Central memory CD8-positive, alpha-beta T cell (primary cell): ENCODE measurements around the gene OR2AE1.
"Not testable (repeated sequence)": the region's sequence is repeated elsewhere in the genome, so short reads cannot be mapped to it uniquely, and the experiment has no call there.

ENCODE experiments used
- ATAC-seq: fragments of 150-1000 bp; cut with Tn5 transposase; replicated peaks from 2 replicates; pipeline ENCODE4 v1.10.0; 2022; ENCODE audit warnings: mild to moderate bottlenecking, moderate FRiP score, moderate number of reproducible peaks; ENCODE audit not compliant: poor library complexity, severe bottlenecking; ENCODE audit errors: extremely low read depth
- DNase-seq, 2 donors: peaks; one replicate each; pipeline ENCODE4 v3.0.0; 2021; ENCODE audit warnings: low spot score in 2 of 2
- H3K27ac Mint-ChIP-seq: one replicate; pipeline ENCODE4 v1.8.0; 2022; ENCODE audit warnings: low read depth, mild to moderate bottlenecking, moderate library complexity, mixed read lengths
- H3K27me3 Mint-ChIP-seq: one replicate; pipeline ENCODE4 v1.8.0; 2022; ENCODE audit warnings: mixed read lengths
- H3K36me3 Mint-ChIP-seq: one replicate; pipeline ENCODE4 v1.8.0; 2022; ENCODE audit warnings: mild to moderate bottlenecking, moderate library complexity, mixed read lengths; ENCODE audit not compliant: insufficient read depth
- H3K4me1 Mint-ChIP-seq: one replicate; pipeline ENCODE4 v1.8.0; 2022; ENCODE audit warnings: mixed read lengths
- H3K4me3 Mint-ChIP-seq: one replicate; pipeline ENCODE4 v1.8.0; 2022; ENCODE audit warnings: mild to moderate bottlenecking, moderate library complexity, mixed read lengths
- H3K9me3 Mint-ChIP-seq: one replicate; pipeline ENCODE4 v1.8.0; 2022; ENCODE audit warnings: mixed read lengths

The OR2AE1 gene

DNA sequence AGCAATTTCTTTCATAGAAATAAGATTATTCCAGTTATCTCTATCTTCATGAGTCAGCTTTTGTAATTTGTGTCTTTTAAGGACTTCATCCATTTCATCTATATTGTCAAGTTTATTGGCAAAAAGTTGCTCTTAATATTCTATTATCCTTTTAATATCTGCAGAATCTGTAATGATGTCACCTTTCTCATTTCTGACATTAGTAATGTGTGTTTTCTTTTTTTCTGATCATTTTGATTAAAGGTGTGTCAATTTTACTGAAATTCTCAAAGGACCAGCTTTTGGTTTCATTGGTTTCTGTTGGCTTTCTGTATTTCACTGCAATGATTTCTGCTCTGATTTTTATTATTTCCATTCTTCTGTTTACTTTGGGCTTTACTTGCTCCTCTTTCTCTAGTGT, 17.9 kb upstream of the OR2AE1 start:
- Mint-ChIP-seq H3K4me1 (peaks cover 16% of the 10 kb centered on the region), H3K36me3 (peaks cover 7% of the 10 kb centered on the region), H3K9me3 (no peaks in the 10 kb centered on the region), H3K27ac (no peak overlapping the region), H3K27me3 (no peaks in the 10 kb centered on the region), H3K4me3 (no peak overlapping the region)
- no peak for DNase-seq
- ATAC-seq: no peak

DNA sequence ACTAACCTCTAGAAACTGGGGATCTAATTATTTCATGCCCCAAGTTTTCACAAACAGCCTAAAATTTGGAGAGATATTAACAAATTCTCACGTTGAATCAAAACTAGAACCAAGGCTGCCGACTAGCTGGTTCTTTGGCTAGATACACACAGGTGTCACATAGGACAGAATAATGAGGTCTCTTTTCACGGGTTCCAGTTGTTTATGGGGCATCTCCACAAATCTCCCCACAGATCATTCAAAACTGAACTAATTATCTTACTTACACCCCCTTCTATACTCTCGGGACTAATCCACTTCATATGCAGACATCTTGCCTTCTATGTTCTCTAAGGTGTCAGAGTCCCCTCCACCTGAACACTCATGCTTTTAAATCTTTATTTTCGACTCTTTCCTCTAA, 16.4 kb upstream of the OR2AE1 start:
- DNase-seq (no peak), ATAC-seq (no peak)
- Mint-ChIP-seq H3K9me3 (no peaks in the 10 kb centered on the region), H3K36me3 (peaks cover 7% of the 10 kb centered on the region), H3K4me1 (peaks cover 16% of the 10 kb centered on the region), H3K27ac (peak overlapping the region; percentile 43), H3K4me3 (no peak overlapping the region), H3K27me3 (no peaks in the 10 kb centered on the region)

DNA sequence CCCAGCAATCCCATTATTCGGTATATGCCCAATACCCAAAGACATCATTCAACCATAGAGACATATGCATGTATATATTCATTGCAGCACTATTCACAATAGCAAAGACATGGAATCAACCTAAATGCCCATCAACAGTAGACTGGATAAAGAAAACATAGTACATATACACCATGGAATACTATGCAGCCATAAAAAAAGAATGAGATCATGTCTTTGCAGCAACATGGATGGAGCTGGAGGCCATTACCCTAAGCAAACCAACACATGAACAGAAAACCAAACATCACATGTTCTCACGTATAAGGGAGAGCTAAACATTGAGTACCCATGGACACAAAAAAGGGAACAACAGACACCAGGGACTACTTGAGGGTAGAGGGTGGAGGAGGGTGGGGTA, 13.5 kb upstream of the OR2AE1 start:
- not testable (repeated sequence) for H3K27ac Mint-ChIP-seq, H3K4me1 Mint-ChIP-seq, H3K27me3 Mint-ChIP-seq, DNase-seq, H3K4me3 Mint-ChIP-seq, H3K9me3 Mint-ChIP-seq, ATAC-seq, H3K36me3 Mint-ChIP-seq

DNA sequence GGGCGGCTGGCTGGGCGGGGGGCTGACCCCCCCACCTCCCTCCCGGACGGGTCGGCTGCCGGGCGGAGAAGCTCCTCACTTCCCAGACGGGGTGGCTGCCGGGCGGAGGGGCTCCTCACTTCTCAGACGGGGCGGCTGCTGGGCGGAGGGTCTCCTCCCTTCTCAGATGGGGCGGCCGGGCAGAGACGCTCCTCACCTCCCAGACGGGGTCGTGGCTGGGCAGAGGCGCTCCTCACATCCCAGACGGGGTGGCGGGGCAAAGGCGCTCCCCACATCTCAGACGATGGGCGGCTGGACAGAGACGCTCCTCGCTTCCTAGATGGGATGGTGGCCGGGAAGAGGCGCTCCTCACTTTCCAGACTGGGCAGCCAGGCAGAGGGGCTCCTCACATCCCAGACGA, 11.5 kb upstream of the OR2AE1 start:
- not testable (repeated sequence) for H3K36me3 Mint-ChIP-seq, DNase-seq, H3K4me3 Mint-ChIP-seq, H3K9me3 Mint-ChIP-seq, ATAC-seq, H3K27ac Mint-ChIP-seq, H3K27me3 Mint-ChIP-seq
- H3K4me1 Mint-ChIP-seq: peaks cover 12% of the 10 kb centered on the region

DNA sequence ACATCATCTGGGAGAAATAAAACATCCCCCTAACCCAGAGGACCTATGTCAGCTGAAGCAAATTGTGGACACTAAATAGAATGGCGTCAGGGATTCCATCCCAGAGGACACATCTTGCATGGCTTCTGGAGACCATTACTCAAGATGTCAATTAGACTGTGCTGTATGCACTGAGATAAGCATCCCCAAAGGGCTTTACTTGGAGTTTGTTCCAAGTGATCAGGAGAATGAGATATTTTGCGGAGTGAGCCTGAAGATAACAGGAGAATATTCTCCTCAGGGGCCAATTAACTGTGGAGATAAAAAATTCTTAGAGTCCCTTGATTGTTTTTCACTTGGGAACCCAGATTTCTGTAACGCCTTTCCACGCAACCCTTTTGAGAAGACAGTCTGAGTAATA, 4.5 kb upstream of the OR2AE1 start:
- Mint-ChIP-seq H3K9me3 (no peaks in the 10 kb centered on the region), H3K4me1 (peaks cover 11% of the 10 kb centered on the region), H3K27ac (no peak overlapping the region), H3K4me3 (no peak overlapping the region), H3K36me3 (peaks cover 2% of the 10 kb centered on the region), H3K27me3 (no peaks in the 10 kb centered on the region)
- no peak for DNase-seq
- no peak for ATAC-seq

DNA sequence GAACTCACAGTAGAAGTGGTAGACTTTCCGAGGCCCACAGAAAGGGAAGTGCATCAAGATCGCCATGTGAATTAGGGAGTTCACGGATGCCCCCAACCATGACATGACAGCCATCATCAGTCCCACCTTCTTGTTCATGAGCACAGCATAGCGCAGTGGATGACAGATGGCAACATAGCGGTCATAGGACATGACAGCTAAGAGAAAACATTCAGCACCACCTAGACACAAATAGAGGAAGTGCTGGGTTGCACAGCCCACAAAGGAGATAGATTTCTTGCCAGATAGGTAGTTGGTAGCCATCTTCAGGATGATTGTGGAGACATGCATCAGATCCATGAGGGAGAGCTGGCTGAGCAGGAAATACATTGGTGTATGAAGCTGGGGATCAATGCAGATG, 342 bp downstream of the OR2AE1 start:
- Mint-ChIP-seq H3K4me1 (no peaks in the 10 kb centered on the region), H3K9me3 (no peaks in the 10 kb centered on the region), H3K27me3 (no peaks in the 10 kb centered on the region), H3K27ac (no peak overlapping the region), H3K36me3 (no peaks in the 10 kb centered on the region), H3K4me3 (no peak overlapping the region)
- no peak for DNase-seq
- no peak for ATAC-seq

DNA sequence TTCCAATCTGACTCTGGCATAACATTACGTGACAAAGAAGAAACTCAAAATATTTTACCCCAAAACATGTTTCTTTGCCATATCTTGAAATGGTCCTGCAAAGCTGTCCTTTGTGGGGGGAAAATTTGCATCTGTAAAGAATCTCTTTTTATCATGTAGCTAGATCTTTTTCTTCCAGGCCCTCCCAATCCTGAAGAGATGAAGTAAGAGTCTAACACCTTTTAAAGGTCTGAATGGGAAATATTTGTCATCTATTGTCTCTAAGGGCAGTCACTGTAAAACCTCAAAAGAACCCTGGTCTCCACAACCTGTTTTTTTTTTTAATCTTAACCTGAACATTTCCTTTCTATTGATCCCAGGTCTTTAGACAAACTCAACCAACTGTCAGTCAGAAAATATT, 8.6 kb downstream of the OR2AE1 start:
- H3K27me3 Mint-ChIP-seq: peaks cover 36% of the 10 kb centered on the region
- no peak for ATAC-seq

DNA sequence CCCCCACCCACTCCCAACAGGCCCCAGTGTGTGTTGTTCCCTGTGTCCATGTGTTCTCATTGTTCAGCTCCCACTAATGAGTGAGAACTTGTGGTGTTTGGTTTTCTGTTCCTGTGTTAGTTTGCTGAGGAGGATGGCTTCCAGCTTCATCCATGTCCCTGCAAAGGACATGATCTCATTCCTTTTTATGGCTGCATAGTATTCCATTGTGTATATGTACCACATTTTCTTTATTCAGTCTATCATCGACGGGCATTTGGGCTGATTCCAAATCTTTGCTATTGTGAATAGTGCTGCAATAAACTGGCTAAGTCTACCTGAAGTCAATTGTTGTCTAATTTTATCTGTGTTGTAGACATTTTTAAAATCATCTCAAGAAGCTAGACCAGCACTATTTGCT, 9.4 kb downstream of the OR2AE1 start:
- not testable (repeated sequence) for H3K27ac Mint-ChIP-seq, H3K9me3 Mint-ChIP-seq, H3K4me1 Mint-ChIP-seq, H3K4me3 Mint-ChIP-seq, ATAC-seq, H3K36me3 Mint-ChIP-seq, DNase-seq
- peaks cover 42% of the 10 kb centered on the region for H3K27me3 Mint-ChIP-seq

More for the DNA sequence above, 8.6 kb downstream of the OR2AE1 start:
- no peaks in the 10 kb centered on the region for H3K4me1 Mint-ChIP-seq
- DNase-seq: no peak
- no peak overlapping the region for H3K27ac Mint-ChIP-seq
- no peak overlapping the region for H3K4me3 Mint-ChIP-seq
- H3K9me3 Mint-ChIP-seq: no peaks in the 10 kb centered on the region
- no peaks in the 10 kb centered on the region for H3K36me3 Mint-ChIP-seq

DNA sequence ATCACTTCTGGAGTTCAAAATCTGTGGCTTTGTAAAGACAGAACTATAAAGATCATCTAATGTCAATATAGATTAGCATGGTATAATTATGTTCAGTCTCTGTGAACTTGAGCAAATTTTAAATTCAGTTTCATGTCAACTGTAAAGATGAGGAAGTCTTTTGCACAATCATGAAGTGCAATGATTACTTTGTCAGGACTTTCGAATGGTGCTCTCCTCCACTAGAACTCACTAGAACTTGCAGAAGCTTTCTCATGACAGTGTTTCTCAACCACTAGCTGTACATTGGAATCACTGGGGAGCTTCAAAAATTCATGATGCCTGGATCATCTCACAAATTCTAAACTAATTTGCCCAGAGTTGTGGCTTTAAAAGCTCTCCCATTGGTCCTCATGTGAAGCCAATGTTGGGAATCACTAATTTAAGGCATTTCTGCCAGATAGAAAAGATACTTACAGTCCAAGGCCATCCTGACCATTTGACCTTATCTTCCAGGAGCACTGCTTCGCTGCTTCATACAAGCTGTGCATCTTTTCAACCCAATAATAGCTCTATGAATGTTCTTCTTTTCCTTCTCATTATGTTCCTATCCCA, 12.9 kb downstream of the OR2AE1 start:
- Mint-ChIP-seq H3K4me3 (no peak overlapping the region), H3K27me3 (peaks cover 63% of the 10 kb centered on the region), H3K36me3 (no peaks in the 10 kb centered on the region), H3K27ac (no peak overlapping the region), H3K9me3 (no peaks in the 10 kb centered on the region), H3K4me1 (no peaks in the 10 kb centered on the region)
- ATAC-seq (no peak), DNase-seq (no peak)

DNA sequence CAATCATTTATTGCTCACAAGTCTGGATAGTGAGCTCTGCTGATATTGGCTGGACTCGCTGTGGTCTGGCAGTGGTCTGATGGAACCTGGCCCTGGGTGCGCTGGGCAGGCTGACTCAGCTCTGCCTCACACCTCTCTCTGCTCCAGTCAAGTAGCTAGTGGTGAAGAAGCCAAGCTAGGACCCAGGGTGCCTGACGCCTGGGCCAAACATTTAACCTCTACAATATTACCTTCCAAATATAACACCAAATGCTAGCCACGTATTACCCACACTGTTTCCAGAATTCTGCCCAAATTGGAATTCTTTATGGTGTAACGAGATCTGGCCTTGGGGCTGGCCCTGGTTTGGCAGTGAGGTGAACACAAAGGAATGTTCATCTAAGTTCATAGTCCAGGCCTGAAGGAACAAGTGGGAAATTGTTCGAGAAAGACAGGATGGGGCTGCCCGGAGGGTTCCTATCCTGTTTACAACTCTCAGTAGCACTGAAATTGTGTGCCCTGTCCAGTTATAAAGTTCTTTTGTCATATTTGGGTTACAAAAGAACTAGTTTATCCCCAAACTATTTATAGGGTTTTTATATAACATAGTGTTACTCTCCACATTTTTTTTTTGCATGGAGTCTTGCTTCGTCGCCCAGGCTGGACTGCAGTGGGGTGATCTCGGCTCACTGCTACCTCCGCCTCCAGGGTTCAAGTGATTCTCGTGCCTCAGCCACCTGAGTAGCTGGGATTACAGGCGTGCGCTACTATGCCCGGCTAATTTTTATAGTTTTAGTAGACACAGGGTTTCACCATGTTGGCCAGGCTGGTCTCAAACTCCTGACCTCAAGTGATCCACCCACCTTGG, 16.3 kb downstream of the OR2AE1 start:
- Mint-ChIP-seq H3K4me3 (no peak overlapping the region), H3K9me3 (no peaks in the 10 kb centered on the region), H3K27me3 (peaks cover 39% of the 10 kb centered on the region), H3K27ac (no peak overlapping the region), H3K36me3 (no peaks in the 10 kb centered on the region), H3K4me1 (no peaks in the 10 kb centered on the region)
- ATAC-seq (no peak), DNase-seq (no peak)

DNA sequence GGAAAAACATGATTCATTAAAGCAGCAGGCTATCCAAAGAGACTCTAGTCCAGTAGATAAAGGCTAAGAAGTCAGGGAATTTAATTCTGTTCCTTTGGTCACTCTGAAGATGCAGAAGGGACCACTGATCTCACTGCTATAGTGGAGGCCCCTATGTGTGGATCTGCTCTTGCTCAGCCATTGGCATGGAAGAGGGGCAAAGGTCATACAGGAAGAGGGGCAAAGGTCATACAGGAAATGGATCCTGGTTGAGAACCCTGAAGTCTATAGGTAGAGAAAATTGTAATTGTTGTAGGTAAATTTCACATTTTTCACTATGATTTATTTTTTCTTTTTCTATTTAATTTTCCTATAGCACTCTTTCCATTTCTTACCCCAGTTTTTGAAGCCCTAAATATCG, 21.6 kb downstream of the OR2AE1 start:
- H3K4me3 Mint-ChIP-seq: no peak overlapping the region
- ATAC-seq (no peak), DNase-seq (no peak)
- no peak overlapping the region for H3K27ac Mint-ChIP-seq
- no peaks in the 10 kb centered on the region for H3K4me1 Mint-ChIP-seq
- peaks cover 57% of the 10 kb centered on the region for H3K27me3 Mint-ChIP-seq
- H3K9me3 Mint-ChIP-seq: no peaks in the 10 kb centered on the region
- peaks cover 2% of the 10 kb centered on the region for H3K36me3 Mint-ChIP-seq

DNA sequence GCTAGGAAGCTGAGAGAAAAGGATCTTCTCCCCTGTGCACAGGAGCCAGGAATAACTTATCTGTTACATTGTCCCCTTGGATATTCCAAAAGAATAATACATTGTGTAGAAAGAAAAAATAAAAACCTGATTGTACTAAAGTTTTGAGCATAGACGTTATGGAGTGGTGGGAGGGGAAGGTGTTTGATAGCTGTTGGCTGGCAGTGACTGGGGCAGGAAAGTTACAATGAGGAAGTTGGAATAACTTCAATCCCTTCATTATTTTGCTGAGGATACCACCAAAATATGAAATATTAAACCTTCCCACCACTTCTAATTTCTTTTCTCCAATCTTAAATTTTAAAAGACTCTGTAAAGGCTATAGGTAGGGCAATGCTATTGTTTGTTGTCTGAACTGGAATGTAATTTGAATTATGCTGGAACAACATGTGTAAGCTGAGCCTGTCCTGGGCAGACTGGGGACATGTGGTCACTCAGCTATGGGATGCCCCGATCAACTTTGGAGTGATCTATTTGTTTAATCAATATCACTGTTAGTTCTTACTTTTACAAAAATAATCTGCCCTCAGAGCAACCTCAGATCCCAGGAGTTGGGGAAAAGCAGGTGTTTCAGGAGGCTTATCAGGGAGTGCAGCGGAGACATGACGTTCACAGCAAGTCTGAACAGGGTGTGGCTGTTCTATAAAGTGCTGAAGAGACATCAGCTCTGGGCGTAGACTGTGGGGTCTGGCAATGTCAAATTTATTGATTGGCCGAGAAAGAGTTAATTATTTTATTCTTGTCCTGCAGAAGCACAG, 28.2 kb downstream of the OR2AE1 start:
- Mint-ChIP-seq H3K36me3 (peaks cover 2% of the 10 kb centered on the region), H3K27ac (no peak overlapping the region), H3K27me3 (peaks cover 78% of the 10 kb centered on the region), H3K4me1 (no peaks in the 10 kb centered on the region), H3K4me3 (no peak overlapping the region), H3K9me3 (no peaks in the 10 kb centered on the region)
- ATAC-seq: no peak
- no peak for DNase-seq

DNA sequence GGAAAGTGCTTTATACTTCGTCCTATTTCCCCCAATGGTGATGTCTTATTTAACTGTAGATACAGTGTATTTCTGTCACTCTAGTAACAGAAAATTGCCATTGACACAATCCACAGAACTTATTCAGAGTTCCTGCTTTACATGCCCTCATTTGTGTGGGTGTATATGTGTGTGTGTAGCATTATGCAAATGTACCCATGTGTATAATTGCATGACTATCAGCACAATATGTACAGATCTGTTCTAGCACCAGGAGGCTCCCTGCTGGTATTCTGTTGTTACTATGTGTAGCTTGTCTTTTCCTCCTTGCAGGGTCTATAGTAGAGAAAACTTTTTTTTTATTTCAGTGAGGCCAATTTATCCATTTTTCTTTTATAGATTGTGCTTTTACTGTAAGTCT, 32.5 kb downstream of the OR2AE1 start:
- Mint-ChIP-seq H3K27me3 (peaks cover 55% of the 10 kb centered on the region), H3K4me1 (no peaks in the 10 kb centered on the region), H3K36me3 (no peaks in the 10 kb centered on the region)

More for the DNA sequence above, 32.5 kb downstream of the OR2AE1 start:
- no peak for DNase-seq
- H3K27ac Mint-ChIP-seq: no peak overlapping the region
- ATAC-seq: no peak
- no peaks in the 10 kb centered on the region for H3K9me3 Mint-ChIP-seq
- H3K4me3 Mint-ChIP-seq: no peak overlapping the region
